SK-N-SH treated with all-trans-retinoic acid at 6 μM for 48 hours (cell line): ENCODE data around the gene LGI2.

Source experiments
- ATAC-seq: fragments of 200-7000 bp; cut with Tn5 transposase; 3 replicates; pipeline ENCODE4 v1.9.1; 2020; ENCODE audit warnings: mild to moderate bottlenecking, moderate library complexity
- ARNTL ChIP-seq: fragments of 450-650 bp; formaldehyde crosslinking; IDR thresholded peaks from 2 replicates; pipeline ENCODE4 v1.5.0; 2020; ENCODE audit warnings: low read depth, mild to moderate bottlenecking, moderate library complexity, borderline replicate concordance
- BACH2 ChIP-seq: fragments of 250-450 bp; sonication (Bioruptor Pico); IDR thresholded peaks from 2 replicates; pipeline ENCODE4 v1.9.0; 2021; ENCODE audit warnings: mild to moderate bottlenecking, borderline replicate concordance
- CSDC2 ChIP-seq: fragments of 250-450 bp; sonication (Bioruptor Pico); IDR thresholded peaks from 2 replicates; pipeline ENCODE4 v1.5.0; 2020; ENCODE audit warnings: mild to moderate bottlenecking, moderate library complexity
- CSRNP3 ChIP-seq: fragments of 250-450 bp; sonication (Bioruptor Pico); IDR thresholded peaks from 2 replicates; pipeline ENCODE4 v1.5.1; 2021; ENCODE audit warnings: mild to moderate bottlenecking, moderate library complexity
- ESRRG ChIP-seq: fragments of 250-450 bp; sonication (Bioruptor Pico); IDR thresholded peaks from 2 replicates; pipeline ENCODE4 v1.6.1; 2021; ENCODE audit warnings: mild to moderate bottlenecking
- GLIS3 ChIP-seq: fragments of 250-450 bp; sonication (Bioruptor Pico); IDR thresholded peaks from 2 replicates; pipeline ENCODE4 v1.5.0; 2020; ENCODE audit warnings: mild to moderate bottlenecking, moderate library complexity
- OSR1 ChIP-seq: fragments of 250-450 bp; sonication (Bioruptor Pico); IDR thresholded peaks from 2 replicates; pipeline ENCODE4 v1.8.0; 2022; ENCODE audit warnings: moderate library complexity, mild to moderate bottlenecking, inconsistent platforms
- POU6F1 ChIP-seq: fragments of 250-450 bp; sonication (Bioruptor Pico); IDR thresholded peaks from 2 replicates; pipeline ENCODE4 v1.8.0; 2021; ENCODE audit warnings: low read depth, mild to moderate bottlenecking, moderate library complexity, borderline replicate concordance
- PPARA ChIP-seq: fragments of 250-450 bp; sonication (Bioruptor Pico); IDR thresholded peaks from 2 replicates; pipeline ENCODE4 v1.5.0; 2020; ENCODE audit warnings: mild to moderate bottlenecking, borderline replicate concordance
- RARB ChIP-seq: fragments of 250-450 bp; sonication (Bioruptor Pico); IDR thresholded peaks from 2 replicates; pipeline ENCODE4 v1.8.0; 2021; ENCODE audit warnings: mild to moderate bottlenecking, moderate library complexity
- SNAI2 ChIP-seq: fragments of 250-450 bp; sonication (Bioruptor Pico); IDR thresholded peaks from 2 replicates; pipeline ENCODE4 v1.5.0; 2020; ENCODE audit warnings: mild to moderate bottlenecking, moderate library complexity
- TOX ChIP-seq: fragments of 250-450 bp; sonication (Bioruptor Pico); IDR thresholded peaks from 2 replicates; pipeline ENCODE4 v1.8.0; 2021; ENCODE audit warnings: mild to moderate bottlenecking, moderate library complexity, borderline replicate concordance
- TSHZ2 ChIP-seq: fragments of 250-450 bp; sonication (Bioruptor Pico); IDR thresholded peaks from 2 replicates; pipeline ENCODE4 v1.5.0; 2020; ENCODE audit warnings: mild to moderate bottlenecking, moderate library complexity
- ZC3H10 ChIP-seq: fragments of 250-450 bp; sonication (Bioruptor Pico); IDR thresholded peaks from 2 replicates; pipeline ENCODE4 v1.5.1; 2021; ENCODE audit warnings: mild to moderate bottlenecking, moderate library complexity
- ZFP3 ChIP-seq: fragments of 250-450 bp; sonication (Bioruptor Pico); IDR thresholded peaks from 2 replicates; pipeline ENCODE4 v1.5.0; 2020; ENCODE audit warnings: mild to moderate bottlenecking, moderate library complexity
- ZFP30 ChIP-seq: fragments of 450-650 bp; formaldehyde crosslinking; IDR thresholded peaks from 2 replicates; pipeline ENCODE4 v1.5.0; 2022; ENCODE audit warnings: mild to moderate bottlenecking, moderate library complexity
- ZNF565 ChIP-seq: fragments of 450-650 bp; formaldehyde crosslinking; conservative IDR thresholded peaks from 2 replicates; pipeline ENCODE4 v1.5.0; 2020; ENCODE audit warnings: low read depth, mild to moderate bottlenecking, moderate library complexity
- ZNF70 ChIP-seq: fragments of 450-650 bp; formaldehyde crosslinking; IDR thresholded peaks from 2 replicates; pipeline ENCODE4 v1.5.0; 2020; ENCODE audit warnings: mild to moderate bottlenecking, moderate library complexity
- ZNF8 ChIP-seq: fragments of 450-650 bp; formaldehyde crosslinking; IDR thresholded peaks from 2 replicates; pipeline ENCODE4 v1.5.0; 2020; ENCODE audit warnings: mild to moderate bottlenecking, moderate library complexity
- TF ChIP-seq, protein P1 (sequence below): fragments of 250-450 bp; sonication (Bioruptor Pico); IDR thresholded peaks from 2 replicates; pipeline ENCODE4 v1.5.1; 2020; ENCODE audit warnings: low read depth, mild to moderate bottlenecking, moderate library complexity
- TF ChIP-seq, protein P2 (sequence below): fragments of 250-450 bp; sonication (Bioruptor Pico); IDR thresholded peaks from 2 replicates; pipeline ENCODE4 v1.8.0; 2020; ENCODE audit warnings: mild to moderate bottlenecking, moderate library complexity, borderline replicate concordance

Gene LGI2

DNA sequence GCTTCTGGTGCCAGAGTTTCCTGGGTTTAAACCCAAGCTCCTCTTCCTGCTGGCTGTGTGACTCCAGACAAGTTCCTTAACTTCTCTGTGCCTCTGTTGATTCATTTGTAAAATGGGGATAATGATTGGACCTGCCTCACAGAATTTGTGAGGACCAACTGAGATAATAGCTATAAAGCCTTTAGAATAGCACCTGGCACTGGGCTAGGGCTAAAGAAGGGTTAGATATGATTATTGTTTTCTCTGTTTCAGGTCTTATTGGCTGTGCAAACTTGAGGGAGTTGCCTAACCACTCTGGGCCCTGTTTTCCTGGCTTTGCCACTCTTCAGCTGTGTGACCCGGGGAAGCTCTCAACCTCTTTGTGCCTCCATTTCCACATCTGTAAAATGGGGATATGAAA lies 37.8 kb downstream of the LGI2 start:
- TF ChIP-seq GLIS3 (CRISPR knock-in tag) = no peak
- no peak for TF ChIP-seq ARNTL (CRISPR knock-in tag)
- TF ChIP-seq, protein P1, sequence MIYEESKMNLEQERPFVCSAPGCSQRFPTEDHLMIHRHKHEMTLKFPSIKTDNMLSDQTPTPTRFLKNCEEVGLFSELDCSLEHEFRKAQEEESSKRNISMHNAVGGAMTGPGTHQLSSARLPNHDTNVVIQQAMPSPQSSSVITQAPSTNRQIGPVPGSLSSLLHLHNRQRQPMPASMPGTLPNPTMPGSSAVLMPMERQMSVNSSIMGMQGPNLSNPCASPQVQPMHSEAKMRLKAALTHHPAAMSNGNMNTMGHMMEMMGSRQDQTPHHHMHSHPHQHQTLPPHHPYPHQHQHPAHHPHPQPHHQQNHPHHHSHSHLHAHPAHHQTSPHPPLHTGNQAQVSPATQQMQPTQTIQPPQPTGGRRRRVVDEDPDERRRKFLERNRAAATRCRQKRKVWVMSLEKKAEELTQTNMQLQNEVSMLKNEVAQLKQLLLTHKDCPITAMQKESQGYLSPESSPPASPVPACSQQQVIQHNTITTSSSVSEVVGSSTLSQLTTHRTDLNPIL (CRISPR knock-in tag) = no peak
- no peak for TF ChIP-seq ZC3H10 (CRISPR knock-in tag)
- ATAC-seq = no peak

GRCh38 chr4:24991015-24991414 lies 39.7 kb downstream of the LGI2 start:
- TF ChIP-seq ARNTL (CRISPR knock-in tag) (no peak), ESRRG (no peak), SNAI2 (CRISPR knock-in tag) (no peak), OSR1 (CRISPR knock-in tag) (no peak), ZFP3 (no peak), TSHZ2 (CRISPR knock-in tag) (no peak), GLIS3 (CRISPR knock-in tag) (no peak), RARB (CRISPR knock-in tag) (no peak), TOX (CRISPR knock-in tag) (no peak), ZNF70 (CRISPR knock-in tag) (no peak), ZFP30 (no peak), POU6F1 (CRISPR knock-in tag) (no peak), ZNF8 (CRISPR knock-in tag) (no peak), CSDC2 (CRISPR knock-in tag) (no peak), PPARA (CRISPR knock-in tag) (no peak)
- TF ChIP-seq, protein P1 (CRISPR knock-in tag) = no peak
- TF ChIP-seq, protein P2, sequence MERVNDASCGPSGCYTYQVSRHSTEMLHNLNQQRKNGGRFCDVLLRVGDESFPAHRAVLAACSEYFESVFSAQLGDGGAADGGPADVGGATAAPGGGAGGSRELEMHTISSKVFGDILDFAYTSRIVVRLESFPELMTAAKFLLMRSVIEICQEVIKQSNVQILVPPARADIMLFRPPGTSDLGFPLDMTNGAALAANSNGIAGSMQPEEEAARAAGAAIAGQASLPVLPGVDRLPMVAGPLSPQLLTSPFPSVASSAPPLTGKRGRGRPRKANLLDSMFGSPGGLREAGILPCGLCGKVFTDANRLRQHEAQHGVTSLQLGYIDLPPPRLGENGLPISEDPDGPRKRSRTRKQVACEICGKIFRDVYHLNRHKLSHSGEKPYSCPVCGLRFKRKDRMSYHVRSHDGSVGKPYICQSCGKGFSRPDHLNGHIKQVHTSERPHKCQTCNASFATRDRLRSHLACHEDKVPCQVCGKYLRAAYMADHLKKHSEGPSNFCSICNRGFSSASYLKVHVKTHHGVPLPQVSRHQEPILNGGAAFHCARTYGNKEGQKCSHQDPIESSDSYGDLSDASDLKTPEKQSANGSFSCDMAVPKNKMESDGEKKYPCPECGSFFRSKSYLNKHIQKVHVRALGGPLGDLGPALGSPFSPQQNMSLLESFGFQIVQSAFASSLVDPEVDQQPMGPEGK (CRISPR knock-in tag) = no peak
- ATAC-seq = no peak; the same call in 2 of the 3 replicates

GRCh38 chr4:24989327-24989726 lies 41.4 kb downstream of the LGI2 start:
- no peak for ATAC-seq
- TF ChIP-seq TOX (CRISPR knock-in tag) (no peak), PPARA (CRISPR knock-in tag) (no peak), GLIS3 (CRISPR knock-in tag) (no peak), POU6F1 (CRISPR knock-in tag) (no peak), ZFP30 (no peak), OSR1 (CRISPR knock-in tag) (no peak), BACH2 (CRISPR knock-in tag) (no peak), CSRNP3 (CRISPR knock-in tag) (no peak), SNAI2 (CRISPR knock-in tag) (no peak), ZNF565 (CRISPR knock-in tag) (no peak), CSDC2 (CRISPR knock-in tag) (no peak), ZNF70 (CRISPR knock-in tag) (no peak), RARB (CRISPR knock-in tag) (no peak), ESRRG (no peak)
- TF ChIP-seq, protein P2 (CRISPR knock-in tag) = no peak
- TF ChIP-seq, protein P1 (CRISPR knock-in tag) = no peak
